HG03159 (cell line): ENCODE measurements around the gene LINC01488.

ENCODE experiments used
- ATAC-seq: cut with Tn5 transposase; IDR thresholded peaks from one replicate; pipeline ENCODE4 v1.9.1; 2021; ENCODE audit warnings: mild to moderate bottlenecking, moderate library complexity; ENCODE audit not compliant: unreplicated experiment

Gene LINC01488

DNA sequence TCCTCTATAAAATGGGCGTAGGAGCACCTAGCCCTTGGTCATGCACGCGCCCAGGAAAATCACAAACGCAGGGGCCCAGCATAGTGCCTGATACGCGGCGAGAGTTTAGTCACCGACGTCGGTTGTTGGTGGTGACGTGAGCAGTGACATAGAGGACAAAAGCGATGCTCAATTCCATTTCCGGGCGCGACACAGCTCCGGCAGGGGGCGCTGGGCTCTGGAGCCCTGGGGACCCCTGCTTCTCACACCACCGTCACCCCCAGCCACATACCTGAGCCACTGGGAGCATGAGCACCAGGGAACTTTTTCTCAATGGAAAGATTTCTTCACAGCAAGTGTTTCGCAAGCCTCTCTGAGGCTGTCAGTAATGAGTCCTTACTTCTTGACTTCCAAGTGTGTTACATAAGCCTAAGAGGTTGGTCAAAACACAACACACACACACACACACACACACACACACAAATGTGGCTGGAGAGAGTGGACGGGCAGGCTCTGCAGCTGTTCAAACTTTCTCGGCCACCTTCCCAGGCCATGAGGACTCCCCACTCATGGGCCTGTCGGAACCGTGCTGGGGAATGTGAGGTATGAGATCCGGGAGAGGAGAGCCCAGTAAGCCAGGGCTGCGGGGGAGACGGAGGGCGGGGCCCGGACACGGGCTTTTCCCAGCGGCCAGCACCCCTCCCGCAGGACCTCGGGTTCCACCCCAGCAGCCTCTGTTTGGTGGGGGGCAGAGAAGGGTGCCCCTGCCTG lies 36.9 kb upstream of the LINC01488 start:
- ATAC-seq = no peak

DNA sequence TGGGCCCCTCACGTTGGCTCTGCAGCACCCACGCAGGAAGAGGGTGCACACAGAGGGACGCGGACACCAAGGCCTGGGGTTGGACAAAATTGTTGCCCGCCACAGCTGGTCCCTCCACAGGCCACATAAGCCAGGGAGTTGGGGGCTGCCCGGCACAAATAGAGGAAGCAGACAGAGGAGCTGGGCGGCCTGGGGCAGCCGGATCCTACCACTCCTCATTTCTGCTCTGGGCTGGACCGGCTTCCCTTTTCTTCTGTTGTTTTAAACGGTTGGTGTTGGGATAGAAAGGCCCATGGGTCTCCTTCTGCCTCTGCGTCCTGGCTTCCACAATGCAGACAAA lies 36.4 kb upstream of the LINC01488 start:
- ATAC-seq = no peak

DNA sequence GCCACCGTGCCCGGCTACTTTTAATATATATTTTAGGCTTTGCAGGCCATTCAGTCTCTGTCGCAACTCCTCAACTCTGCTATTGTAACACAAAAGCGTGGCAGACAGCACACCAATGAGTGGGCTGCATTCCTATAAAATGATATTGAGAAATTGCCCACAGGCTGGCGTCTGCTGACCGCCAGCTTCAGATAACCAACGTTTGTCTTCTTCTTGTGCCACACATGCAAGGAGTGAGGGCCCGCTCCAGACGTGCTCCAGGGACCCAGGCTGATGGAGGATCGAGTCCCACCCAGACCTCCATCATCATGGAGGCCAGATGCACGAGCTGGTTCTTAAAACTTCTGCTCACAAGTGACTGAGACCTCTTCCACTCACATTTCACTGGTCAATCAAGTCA lies 35.4 kb upstream of the LINC01488 start:
- ATAC-seq = no peak

DNA sequence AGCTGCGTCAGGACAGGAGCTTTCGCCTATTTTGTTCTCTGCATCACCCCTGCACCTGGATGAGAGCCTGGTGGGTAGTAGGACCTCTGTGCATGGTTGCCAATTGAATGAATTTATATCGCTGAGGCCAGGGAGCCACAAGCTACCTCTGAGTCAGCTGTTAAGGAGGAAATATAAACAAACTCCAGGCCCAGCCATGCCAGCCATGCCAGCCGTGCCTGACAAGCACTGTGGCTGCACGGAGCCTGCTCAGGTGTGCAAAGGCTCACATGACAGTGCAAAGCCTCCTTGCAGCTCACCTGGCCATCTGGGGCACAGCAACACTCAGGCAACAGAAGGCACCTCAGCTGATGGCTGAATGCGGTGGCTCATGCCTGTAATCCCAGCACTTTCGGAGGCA lies 33.7 kb upstream of the LINC01488 start:
- ATAC-seq = no peak

DNA sequence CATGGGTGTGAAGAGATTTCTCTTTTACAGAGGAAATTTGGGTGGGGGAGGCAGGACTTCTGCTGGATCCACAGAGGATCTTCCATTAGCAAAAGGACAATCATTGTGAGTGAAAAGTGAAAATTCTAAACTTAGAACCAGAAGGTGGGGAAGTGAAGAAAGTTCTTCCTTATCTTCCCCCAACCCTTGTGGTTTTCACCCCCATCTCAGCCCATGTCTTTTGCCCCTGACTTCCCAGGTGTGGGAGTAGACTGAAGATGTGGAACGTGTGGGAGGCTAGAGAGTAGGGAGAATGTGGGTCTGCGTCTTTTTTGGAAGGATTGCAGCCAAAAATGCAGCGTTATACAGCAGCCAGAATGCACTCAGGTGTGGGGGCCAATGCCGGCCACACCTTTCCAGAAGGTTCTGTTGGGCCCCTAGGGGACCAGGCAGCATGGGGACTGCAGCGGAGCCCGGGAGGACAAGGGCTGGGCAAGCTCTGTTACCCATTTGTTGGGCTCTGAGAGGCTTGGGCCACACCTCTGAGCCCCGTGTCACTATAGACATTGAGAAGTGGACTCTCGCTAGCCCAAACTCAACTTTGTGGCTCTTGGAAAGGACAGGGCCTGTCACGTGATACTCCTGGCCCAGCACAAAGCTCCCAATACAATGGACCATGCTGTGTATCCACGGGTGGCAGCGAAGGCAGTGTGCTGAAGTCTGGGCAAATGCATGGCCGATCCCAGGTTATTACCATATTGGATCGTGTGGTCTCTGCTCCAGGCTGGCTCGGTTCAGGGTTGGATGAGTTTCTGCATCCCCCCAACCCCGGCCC lies 32.8 kb upstream of the LINC01488 start:
- no peak for ATAC-seq

DNA sequence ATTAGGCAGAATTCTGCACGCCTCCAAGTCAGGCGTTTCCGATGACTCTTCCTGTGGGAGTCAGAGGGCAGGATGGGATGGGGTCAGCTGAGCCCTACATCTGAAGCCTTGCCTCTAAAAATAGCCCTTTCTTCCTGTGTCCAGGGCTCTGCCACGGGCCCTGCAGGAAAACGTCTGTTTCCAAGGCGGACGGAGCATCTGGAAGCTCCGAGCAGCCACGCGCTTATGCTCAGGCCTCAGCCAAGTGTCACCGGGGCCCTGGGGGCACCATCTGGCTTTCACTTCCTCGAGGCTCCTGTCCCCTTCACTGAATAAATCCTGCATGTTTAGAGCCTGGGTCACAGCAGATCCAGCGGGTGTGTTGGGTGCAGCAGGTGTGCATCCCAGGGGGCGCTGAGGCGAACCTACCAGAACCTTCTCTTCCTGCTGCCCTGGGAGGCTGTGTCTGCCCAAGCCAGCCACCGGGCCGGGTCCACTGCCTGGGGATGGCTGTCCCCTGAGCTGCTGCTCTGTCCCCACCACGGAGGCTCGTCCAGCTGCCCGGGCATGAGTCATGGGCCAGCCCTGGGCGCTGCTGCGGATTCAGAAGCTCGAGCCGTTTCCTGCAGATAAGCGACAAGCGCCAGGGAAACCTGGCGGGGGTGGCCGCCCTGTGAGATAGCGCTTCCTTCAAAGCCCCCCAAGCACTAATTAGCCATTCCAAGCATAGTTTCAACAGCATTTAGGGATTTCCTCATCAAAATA lies 32.0 kb upstream of the LINC01488 start:
- no peak for ATAC-seq

DNA sequence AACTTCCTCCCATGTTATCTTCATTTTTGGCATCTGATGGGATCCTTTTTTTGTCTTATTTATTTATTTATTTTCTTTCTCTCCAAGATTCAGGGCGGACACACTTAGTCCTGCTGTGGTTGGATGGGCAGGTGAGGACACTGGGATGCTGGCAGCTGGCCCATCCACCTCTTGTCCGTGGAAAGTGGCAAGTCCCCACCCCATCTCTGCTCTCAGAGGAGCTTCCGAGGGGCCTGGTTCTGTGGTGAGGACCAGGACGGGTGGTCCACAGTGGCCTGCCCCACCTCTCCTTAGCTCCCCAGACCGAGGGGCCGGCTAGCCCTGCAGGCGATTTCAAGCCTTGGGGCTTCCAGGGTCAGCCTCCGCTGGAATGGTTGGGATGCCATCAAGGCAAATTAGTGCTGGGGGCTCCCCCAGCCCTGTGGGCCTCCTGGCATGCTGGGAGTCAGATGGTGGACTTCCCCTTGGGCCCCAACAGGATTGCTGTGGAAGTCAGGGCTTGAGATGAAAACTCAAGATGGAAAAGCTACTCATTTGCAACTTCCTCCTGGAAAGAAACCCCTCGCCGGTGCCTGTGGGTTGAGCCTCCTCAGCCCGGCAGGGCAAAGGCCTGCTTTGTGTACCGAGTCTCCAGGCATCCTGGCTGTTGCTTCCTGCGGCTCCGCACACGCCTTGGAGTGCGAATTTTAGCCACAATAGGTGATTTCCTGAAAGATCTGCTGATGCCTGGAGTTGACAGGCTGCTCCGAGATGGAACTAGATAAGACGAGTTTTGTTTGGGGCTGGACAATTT lies 31.2 kb upstream of the LINC01488 start:
- ATAC-seq = no peak

DNA sequence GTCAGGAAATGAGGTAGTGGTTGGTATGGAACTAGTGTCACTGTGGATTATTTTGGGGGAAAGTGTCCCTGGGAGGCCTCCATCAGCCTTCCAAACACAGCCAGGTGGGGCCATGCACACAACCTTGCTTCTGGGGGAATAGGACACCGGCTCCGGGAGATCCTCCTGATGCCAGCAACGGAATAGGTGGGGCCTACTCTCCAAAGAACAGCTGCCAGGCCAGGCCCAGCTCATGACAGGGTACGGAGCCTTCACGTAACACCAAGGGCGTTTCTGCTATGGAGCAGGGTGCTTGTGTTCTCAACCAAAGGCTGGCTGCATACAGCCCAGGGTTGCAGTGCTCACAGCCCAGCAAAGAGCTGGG lies 30.6 kb upstream of the LINC01488 start:
- no peak for ATAC-seq

DNA sequence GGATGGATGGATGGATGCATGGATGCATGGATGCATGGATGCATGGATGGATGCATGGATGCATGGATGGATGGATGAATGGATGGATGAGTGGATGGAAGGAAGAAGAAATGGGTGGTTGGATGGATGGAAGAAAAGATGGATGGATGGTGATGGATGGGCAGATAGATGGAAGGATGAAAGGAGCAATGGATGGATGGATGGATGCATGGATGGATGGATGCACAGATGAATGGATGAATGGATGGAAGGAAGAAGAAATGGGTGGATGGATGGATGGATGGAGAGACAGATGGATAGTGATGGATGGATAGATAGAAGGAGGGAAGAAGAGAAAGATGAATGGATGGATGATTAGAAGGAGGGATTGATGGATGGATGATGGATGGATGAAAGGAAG lies 30.2 kb upstream of the LINC01488 start:
- no peak for ATAC-seq

DNA sequence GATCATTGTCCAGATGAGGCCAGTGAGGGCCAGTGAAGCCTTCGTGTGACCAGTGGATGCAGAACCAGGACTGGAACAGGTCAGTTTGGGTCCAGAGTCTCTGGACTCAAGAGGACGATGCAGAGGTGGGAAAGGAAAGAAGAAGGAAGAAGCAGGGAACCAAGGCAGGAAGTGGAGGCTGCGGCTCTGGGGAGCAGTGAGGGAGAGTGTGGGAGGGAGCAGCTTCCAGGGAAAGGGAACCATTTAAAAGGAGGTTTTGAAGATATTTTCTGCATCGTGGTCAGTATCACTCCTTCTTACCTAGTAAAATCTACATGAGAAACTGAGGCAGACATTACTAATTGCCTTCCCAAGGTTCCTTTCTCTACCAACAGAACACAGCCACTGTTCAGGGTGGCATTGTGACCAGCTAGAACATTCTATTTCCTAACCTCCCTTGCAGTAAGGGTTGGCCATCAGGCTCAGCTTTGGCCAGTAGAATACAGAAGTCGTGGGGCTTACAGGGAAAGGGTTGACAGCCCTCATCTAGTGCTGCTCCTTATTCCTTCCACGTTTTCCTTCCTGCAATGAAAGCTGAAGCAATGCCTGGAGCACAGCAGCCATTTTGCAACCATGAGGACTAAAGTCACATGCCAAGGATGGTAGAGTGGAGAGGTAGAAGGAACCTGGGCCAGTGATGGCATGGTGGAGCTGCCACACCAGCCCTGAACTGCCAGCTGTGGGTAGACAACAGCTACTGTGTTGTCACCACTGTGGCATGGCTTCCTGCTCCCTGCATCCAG lies 29.1 kb upstream of the LINC01488 start:
- ATAC-seq = no peak

DNA sequence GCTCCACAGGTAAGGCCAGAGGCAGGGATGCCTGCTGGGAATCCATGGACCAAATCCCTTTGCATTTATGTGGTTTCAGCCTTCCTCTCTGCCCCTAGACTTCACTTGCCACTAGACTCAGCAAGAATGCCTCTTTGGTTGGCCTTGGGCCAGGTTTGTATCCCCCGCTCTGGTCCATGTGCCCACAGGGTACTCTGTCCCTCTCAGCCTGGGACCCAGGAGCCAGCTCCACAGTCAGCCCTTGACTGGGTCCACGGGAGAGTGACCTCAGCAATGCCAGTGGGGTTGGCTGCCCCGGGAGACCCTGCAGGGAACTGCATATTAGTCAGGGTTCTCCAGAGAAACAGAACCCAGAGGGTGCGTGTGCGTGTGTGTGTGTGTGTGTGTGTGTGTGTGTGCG lies 28.3 kb upstream of the LINC01488 start:
- ATAC-seq = no peak

DNA sequence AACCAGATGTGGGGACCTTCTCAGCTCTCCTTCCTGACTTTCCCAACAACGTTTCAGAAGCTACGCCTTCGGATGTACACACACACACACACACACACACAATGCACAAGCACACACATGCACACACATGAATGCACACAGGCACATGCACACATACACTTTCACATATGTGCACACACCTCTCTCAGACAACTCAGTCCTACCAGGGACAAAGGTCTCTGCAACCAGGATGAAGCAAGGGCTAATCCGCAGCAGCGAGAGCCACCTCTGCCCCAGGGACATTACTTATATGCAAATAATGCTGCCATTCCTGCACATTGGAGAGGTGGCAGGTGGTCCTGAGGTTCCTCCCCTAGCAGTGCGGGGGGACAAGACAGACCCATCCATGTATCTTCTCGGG lies 27.4 kb upstream of the LINC01488 start:
- no peak for ATAC-seq

DNA sequence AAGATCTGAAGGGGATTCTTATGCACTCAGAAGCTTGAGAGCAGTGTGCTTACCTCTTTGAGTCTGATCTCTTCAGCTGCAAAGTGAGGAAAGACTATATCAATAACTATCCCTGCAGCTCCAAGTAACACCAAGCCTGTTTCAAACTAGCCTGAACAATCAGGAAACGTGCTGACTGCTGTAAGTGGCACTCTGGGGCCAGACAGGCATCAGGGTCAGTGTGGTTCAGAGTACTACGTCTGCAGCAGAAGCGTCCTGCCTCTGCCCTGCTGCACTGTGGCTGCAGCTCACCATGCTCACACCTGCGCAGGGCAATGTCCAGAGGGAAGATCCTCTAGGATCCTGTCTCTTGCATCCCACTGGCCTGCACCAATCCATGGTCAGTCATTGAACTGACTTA lies 25.5 kb upstream of the LINC01488 start:
- no peak for ATAC-seq

DNA sequence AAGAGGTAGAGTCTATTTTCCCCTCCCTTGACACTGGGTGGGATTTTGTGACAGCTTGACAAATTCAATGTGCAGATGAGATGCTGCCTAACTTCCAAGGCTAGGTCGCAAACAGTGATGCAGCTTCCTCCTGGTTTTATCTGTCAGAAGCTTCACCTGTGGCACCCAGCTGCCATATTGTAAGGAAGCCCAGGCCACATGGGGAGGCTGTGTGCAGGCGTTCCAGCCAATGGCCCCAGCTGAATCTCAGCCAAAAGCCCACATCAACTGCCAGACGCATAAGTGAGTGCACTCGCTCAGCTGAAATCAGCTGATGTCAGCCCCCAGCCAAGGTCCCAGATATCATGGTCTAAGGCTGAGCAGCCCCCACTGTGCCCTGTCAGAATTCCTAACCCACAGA lies 24.8 kb upstream of the LINC01488 start:
- no peak for ATAC-seq

DNA sequence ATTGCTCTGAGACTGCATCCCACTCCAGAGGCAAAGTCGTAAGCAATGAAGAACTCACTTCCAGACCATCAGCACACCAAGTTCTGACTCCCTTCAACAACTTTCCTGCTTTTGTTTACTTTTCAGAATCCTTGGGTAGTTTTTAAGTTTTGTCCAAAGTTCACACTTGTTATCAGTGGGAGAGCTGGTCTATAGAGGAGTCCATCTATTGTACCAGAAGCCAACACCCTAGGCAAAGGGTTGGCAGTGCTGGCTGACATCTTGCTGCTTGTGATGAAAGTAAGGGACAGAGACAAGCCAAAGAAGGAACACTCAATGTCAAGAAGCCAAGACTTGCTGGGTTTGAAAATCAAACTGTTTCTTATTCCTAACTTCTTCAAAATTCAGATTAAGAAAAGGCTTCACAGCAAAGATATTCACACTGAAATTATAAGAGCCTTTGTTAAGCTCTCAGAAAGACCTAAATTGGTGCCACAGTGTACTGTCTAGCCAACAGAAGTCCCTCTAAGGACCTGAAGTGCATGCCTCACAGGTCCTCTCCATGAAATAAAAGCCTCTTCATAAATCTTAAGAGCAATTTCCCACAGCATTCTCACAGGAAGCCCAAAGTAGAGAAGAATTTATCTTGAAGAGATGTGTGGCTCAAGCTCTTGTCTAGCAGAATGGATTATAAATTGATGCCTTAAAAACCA lies 21.5 kb upstream of the LINC01488 start:
- ATAC-seq = no peak

DNA sequence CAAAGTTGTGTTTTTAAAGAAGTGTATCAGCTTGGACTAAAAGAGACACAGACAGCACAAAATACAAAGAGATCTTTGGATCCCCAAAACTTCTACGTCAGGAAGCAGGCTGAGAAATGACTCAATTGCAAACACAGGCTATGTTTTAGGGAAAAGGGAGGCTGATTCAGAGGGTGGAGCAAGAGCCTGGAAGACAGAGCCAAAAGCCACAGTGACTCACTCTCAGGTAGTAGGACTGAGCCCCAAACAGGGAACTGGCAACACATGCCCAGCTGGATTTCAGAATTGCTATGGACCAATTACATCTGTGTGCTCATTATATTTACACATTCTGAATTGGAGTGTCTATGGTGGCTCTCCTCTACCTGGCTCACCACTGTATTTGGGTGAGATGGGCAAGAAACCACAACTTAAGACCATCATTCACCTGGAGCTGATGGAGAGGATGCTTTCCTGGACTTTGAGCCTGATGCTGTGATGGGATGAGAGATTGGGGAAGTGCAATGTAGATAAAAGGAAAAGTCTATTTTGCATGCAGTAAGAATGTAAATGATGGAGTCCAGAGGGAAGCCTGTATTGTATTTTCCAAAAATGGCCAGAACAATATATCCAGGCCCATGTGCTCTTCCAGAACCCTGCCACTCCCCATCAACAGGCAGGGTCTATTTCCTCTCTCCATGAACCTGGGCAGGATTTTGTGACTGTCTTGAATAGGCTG lies 20.8 kb upstream of the LINC01488 start:
- ATAC-seq = no peak

DNA sequence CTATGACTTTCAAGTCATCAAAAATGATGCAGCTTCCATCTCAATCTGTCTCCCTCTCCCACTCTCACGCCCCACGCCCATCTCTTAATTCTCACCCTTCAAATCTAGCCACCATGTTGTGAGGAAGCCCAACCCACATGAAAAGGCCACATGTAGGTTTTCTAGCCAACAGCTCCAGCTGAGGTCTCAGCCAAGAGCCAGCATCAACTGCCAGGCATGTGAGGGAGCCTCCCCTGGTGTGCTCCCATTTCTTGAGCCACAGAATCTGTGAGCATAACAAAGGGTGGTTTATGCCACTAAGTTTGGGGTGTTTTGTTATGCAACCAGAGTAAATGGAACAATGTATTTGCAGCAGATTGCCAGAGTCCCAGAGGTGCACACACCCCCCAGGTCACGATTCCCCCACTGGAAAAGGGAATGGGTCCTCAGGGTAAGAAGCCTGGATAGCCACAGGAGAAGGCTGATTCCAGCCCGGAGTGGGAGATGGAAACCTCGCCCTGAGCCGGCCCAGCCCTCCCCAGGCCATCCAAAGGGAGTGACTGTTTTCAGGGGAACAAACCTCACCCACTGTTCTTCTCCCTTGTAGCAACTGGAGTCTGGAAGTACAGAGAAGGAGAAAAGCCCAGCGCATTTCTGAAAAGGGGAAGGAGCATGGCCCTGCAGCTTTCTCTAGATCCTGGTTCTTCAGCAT lies 20.0 kb upstream of the LINC01488 start:
- no peak for ATAC-seq

DNA sequence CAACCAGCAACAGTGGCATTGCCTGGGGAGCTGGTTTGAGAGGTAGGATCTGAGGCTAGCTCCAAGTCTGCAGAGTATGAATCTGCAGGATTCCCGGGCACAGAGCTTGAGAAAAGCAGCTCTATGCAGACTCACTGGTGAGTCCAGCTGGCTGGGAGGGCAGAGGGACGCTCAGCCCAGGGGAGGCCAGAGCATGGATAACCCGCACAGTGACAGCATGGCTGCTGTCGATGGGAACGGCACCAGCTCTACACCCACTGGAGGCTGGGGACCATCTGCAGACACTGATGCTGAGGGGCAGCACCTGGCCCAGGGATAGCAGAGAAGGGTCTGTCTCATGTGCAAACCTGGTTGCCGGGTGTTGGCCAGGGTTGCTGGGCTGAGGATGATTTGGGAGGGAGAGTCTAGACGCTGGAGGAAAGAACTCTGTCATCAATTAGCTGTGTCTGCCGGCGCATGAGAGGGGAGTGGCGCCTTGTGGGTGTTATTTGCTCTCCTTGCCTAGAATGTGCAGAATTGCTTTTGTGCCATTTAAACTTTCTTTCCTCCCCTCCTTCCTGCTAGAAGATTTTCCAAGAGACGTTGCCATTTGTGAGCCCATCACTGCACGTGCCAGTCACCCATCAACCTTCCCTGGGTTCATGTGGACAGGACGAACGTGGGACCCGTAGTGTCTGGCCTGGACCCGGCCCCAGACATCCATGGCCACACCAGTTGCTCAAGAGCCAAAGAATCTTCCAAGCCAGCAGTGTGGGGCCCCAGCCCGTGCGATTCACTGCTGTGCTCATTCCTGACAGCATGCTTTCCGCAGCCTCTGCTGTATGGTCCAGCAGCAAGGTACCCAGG lies 19.1 kb upstream of the LINC01488 start:
- ATAC-seq = no peak
